GM10847 (cell line): Measurements from ENCODE around the gene KIRREL3.

Experiments used
- POLR2A ChIP-seq: IDR thresholded peaks from 2 replicates; pipeline ENCODE4 v1.6.1; 2011; ENCODE audit not compliant: insufficient read length; ENCODE audit errors: extremely low read depth

KIRREL3 gene

DNA sequence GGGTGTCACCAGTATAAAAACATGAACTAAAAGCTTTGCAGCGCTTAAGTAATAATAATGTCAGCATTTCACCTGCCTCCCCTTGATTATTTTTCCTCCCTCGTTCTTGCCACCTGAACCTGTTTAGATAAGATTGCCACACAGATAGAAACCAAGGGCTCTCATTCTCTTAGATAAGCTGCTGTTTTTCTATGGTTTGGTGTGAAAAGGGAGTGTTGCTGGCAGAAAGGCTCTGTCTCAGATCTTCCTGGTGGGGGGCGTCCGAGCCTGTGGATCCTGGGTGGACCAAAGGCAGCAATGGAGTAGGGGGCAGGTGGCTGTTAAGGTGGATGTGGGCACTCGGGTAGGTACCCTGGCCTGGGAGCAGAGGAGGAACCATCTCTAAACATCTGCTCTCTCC is 497.6 kb downstream of the KIRREL3 start:
- no peak for TF ChIP-seq POLR2A

DNA sequence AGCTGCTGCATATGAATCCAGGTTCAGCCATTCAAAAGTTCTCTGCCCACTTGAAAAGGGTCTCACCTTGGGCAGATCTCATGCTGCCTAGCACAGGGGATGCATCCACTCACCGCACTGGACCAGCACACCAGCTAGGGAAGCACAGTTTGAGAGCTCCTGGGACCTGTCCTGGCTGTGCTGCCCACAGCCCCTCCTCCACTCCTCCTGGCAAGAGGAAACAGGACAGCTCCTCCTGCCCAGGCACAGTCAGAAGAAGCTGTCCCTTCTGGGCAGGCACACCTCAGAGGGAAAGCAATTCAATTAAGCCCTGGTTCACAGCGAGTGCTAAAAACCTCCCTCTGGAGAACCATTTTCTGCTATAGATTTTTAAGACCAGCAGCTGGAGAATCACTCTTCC is 498.4 kb downstream of the KIRREL3 start:
- TF ChIP-seq POLR2A, result no peak

DNA sequence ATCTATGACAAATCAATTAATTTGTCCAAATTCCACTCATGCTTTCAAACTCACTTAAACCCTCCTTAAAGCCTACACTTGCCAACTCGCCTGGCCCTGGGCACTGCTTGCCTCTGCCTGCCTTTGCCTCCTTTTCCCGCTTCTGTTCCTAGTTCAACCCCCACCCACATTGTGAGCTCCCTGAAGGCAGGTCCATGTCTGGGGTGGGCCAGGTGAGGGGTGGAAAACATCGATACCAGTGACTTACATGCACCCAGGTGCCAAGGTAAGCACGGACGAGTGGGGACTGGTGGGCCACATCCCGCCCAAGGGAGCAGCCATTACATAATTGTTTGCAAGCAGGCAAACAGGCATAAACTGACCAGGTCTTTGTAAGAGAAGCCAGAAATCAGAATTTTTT is 498.9 kb downstream of the KIRREL3 start:
- TF ChIP-seq POLR2A, result no peak

DNA sequence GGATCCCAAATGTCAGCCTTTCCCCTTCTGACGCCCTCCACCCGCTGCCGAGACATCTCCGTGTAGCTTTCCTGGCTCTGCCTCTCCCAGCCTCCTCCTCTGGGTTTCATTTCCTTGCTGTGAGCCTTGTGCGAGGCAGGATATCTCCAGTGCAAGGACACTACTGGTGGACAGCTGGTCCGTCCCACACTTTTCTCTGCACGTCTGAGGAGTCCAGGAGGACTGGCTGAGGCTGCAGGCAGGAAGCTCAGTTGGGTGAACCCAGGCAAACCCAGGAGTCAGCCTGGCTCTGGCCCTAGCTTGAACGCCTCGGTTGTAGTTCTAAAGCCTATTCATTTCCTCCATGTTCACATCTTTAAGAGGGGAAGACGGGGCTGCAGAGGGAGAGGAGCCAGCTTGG is 499.6 kb downstream of the KIRREL3 start:
- TF ChIP-seq POLR2A, result no peak

DNA sequence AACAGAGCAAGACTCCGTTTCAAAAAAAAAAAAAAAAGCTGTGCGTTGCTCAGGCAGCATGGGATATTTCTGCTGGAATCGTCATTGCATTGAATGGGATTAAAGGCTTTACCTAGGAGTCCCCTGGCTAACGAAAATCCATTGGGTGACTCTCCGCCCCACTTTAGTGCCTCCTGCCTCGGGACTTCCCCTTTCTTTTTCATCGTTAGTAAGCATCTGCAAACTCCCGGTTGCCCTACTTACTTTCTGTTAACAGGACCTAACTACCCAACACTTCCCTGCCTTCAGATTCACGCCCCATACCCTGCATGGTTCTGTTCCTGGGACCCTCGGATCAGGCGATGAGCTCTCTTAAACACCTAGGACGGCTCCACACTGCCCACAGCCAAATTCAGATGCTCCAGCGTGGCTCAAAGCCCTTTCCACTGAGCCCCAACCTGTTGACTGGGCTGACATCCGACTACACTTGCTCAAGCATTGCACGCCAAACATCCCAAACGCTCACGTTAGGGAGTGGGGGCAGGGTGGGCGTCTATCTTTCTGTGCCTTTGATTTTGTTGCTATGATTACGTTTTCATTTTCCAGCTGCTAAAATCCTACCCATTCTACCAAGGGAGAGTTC is 501.3 kb downstream of the KIRREL3 start:
- TF ChIP-seq POLR2A, result no peak

DNA sequence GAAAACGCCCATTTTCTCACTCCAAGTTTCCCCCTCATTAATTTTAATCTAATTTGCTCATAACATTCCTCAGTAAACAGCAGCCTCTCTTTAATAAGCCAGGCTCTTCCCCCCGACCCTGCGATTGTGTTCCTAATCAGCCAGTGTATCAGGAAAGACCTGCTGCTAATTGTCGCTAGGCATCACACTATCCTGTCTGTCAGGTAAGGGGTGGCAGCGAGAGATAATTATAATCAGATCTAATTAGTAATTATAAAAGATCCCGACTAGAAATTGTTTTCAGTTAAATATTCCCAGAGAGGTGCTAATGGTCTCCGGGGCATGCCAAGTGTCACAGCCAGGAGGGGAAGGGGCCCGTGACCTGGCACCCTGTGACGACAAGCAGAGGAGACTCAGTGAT is 502.3 kb downstream of the KIRREL3 start:
- no peak for TF ChIP-seq POLR2A

DNA sequence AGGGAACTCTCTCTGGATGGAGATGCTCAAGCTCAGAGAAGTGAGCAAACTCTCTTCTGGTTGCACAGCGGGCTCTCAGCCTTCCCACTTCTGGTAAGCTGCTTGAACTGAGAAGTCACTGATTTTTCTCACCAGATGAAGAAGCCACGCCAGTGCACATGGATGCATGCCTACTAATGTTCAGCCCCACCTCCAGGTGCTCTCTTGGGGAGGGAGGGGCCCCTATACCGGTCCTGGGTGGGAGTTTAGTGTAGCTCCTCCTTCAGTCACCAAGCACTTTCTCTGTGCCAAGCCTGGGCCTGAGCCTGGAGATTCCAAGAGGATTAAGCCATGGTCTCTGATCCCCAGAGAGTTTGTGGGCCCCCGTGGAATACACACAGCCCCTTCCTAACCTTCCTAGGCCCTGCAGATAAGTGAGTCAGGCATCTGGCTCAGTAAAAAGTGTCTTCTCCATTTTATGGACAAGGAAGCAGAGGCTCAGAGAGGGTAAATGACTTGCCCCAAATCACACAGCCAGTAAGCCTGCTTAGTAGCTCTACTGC is 502.9 kb downstream of the KIRREL3 start:
- no peak for TF ChIP-seq POLR2A

DNA sequence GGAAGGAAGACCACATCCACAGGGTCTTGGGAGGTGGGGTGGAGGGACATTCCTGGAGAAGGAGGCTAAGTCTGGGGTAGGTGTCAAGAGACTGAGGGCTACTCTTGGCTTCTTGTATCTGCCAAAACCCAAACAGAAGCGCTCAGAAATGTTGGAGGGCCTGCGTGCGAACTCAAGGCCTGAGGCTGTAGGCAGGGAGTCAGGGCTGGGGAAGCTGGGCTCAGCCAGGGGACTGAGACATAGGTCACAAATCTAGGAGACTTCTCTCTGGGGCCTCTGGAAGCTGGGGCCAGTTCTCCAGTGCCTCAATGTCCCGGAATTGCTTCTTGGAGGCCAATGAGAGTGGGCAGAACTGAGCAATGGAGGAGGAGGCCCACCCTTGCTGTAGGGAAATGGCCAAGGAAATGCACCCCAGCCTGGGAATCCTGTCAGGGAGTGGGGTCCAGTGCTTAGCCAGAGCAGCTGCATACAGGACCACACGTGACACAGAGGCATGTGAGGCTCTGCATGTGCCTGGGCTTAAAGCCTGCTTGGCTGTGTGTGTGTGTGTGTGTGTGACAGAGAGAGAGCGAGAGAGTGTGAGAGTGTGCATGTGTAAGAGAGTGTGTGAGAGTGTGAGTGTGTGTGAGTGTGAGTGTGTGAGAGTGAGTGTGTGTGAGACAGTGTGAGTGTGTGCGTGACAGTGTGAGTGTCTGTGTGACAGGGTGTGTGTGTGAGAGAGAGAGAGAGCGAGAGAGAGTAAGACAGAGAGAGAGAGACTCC is 503.8 kb downstream of the KIRREL3 start:
- TF ChIP-seq POLR2A, result no peak

DNA sequence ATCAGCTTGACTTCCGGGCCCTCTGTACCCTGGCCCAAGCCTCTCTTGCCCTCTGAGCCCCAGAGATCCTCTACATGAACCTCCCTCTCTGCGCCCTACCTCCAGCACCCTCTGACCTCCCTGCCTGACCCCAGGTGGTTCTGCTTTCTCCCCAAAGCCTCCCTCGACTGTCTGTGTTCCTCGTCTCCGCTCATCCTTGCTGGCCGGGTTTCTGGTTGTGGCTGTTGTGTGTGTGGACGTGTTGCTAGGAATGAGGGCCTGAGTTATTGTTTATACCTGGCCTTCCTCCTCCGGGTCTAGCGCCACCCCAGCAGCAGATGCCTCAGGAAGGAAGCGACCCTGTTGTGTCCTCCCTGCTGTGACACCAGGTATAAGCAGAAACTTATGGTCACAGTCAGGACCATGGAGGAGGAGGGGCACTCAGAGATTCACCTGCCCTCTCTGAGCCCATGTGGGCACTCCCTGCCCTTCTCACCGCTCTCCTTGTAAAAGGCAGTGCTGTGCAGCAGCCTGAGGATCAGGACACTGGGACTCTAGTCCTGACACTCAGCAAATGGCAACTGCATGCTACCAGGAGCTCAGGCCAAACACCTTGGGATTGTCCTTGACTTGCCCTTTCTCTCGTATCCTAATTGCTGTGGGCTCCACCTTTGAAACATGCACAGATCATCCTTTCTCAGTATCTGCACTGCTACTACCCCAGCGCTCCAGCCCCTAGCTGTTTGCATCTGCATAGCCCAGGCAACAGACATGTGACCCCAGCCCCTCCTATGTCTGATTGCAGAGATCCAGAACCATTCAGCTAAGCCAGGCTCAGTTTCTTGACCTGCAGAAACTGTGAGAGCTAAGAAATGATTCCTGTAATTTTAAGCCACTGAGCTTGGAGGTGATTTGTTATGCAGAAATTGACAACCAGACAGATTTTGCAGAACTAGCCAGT is 505.0 kb downstream of the KIRREL3 start:
- no peak for TF ChIP-seq POLR2A

DNA sequence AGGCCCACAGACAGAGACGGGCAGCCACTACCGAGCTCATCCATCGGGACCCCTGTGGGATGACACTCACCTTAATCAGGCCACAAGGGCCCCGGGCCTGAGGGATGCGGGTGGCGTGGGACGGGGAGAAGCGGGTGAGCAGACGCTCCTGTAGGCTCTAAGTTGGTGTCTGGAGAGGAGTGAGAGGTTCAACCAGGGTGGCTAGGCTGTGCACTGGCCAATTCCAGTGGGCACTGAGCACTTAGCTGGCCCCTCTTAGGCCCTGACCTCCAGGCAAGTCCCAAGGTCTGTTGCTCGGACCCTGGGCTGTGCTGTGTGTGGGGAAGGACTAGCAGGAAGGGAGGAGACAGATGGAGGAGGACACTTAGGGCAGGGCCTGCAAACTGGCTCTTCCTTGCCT is 505.7 kb downstream of the KIRREL3 start:
- TF ChIP-seq POLR2A, result no peak

DNA sequence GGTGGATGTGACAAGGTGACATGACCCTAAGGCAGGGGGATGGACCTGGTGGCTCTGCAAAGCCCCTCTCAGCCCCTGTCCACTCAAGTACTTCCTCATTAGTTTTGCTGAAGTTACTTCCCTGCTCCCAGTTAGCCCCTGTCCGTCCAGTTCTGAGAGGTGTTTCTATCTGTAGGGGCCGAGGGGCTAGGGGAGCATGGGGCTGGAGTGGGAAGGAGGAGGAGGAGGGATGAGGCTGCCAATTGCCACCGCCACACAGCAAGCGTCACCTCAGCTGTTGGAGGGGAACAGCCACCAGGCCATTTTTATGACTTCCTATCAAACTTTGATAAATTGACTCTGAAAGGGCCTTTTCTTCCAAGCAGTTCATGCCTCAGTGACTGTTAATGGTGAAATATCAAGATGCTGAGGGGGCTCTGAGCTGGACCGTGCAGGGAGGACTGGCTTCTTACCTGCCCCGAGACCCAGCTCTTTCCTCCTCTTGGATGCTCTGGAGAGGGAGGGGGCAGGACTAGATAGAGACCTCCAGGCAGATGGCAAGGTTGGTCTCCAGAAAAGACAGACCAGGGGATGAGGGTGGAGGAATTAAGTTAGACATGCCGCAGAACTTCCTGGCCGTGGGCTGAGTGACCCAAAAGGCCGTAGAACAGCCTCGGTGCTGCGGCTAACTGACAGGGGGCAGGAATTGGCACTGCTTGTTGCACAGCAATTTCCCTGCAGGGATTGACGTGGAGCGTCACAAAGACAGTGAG is 508.1 kb downstream of the KIRREL3 start:
- no peak for TF ChIP-seq POLR2A

DNA sequence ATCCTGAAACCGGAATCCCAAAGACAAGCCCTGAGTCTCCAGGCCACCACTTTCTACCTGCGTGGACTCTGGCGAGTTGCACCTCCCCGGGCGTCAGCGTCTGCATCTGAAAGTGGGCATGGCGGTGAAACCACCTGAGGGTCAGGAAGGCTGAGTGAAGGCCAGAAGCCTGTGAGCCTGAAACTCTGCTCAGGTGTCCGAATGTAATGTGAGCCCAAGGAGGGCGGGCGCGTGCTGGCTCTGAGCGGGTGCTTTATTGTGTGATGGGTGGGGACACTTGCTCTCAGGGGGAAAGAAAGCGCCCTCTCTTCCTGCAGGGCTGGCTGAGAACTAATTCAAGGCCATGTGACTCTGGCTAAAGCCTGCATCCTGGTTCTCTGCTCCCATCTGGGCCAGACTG is 509.5 kb downstream of the KIRREL3 start:
- no peak for TF ChIP-seq POLR2A

DNA sequence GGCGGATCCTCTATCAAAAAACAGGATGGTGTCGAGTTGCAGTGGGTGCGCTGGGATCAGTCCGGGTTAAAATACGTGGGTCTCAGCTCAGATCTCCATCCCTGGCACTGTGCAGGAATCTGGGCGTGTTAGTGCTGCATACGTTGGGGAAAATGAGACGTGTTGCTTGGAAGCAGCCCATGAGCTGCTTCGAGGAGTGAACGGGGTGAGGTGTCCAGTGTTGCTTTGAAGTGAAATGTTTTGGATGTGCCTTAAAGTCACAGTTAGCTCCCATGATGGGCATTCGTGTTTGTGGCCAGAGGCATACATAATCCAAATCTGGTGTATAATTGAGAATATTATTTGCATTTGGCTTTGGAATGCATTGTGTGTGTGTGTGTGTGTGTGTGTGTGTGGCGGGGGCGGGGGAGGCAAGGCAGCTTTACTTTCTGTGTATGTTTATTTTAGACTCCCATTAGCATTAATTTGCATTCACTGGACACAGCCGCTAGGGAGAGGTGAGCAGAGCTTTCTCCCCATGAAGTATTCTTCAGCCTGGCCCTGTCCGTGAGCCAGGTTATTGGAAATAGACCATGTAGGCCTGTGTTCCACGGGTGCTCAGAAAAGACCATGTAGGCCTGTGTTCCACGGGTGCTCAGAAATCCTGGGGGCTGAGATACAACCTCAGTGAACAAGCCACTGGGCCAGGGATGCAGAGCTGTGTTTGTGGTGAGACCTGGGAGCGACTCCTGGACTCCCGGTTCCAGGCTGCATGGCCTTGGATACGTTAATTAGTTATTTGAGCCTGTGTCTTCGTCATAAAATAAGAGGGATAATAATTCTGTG is 510.5 kb downstream of the KIRREL3 start:
- TF ChIP-seq POLR2A, result no peak
